Activated T-cell treated with anti-CD3 and anti-CD28 coated beads for 24 hours (primary cell): ENCODE data around the gene CACNA1H.

Experiments
- DNase-seq: peaks from one replicate; pipeline ENCODE4 v3.0.0-alpha.2; 2020; ENCODE audit warnings: low read depth

The CACNA1H gene

DNA sequence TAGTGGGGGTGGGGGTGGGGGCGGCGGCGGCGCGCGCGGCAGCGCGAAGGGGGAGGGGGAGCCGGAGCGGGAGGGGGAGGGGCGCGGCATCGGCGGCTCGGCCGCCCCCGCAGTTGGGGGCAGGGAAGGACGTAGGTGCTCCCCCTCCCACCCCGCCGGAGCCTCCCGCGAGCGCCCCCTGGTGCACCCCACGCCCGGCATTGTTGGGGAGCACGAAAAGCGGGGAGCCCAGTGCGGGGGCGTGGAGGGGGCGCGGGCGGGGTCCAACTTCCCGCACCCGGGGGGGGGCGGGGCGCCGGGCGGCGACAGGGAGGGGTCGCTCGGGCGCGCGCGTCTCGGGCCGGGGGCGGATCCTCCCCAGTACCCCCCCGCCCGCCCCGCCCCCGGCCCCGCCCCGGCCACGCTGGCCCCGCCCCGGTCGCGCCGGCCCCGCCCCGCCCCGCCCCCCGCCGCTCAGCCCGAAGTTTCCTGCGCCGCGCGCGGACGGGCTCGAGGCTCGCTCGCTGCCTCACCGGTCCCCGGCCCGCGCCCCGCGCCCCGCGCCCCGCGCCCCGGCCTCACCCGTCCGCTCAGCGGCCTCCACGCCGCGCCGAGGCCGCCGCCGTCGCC is at the start of gene CACNA1H:
Gene CACNA1H (plus strand): TSS at position 456 of the 609 bp plus-strand sequence. CDS start 632 bp downstream, outside the sequence.
- DNase-seq, result peak; percentile 36

DNA sequence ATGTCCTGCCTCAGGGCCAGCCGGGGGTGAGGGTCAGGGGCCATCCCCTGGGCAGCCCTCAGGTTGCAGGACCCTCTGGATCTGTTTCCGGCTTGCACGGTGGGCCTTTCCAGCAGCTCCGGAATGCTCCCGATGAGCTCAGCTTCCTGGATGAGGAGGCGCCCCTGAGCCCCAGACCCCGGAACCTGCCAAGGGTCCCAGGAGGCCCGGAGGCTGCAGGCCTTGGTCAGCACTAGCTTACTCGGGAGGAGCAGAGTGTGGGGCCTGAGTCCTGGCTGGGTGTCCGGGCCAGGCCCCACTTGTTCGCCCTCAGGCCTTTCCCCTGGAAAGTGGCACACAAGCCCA is 49.3 kb upstream of the CACNA1H start:
- DNase-seq, result no peak

- peak; percentile 26 for DNase-seq
These were observed 46.9 kb upstream of the CACNA1H start for GRCh38 chr16:1105888-1106620.

- no peak for DNase-seq
These were observed 46.2 kb upstream of the CACNA1H start for GRCh38 chr16:1106659-1107058.

GRCh38 chr16:1107141-1107540 is 45.8 kb upstream of the CACNA1H start:
- no peak for DNase-seq

DNA sequence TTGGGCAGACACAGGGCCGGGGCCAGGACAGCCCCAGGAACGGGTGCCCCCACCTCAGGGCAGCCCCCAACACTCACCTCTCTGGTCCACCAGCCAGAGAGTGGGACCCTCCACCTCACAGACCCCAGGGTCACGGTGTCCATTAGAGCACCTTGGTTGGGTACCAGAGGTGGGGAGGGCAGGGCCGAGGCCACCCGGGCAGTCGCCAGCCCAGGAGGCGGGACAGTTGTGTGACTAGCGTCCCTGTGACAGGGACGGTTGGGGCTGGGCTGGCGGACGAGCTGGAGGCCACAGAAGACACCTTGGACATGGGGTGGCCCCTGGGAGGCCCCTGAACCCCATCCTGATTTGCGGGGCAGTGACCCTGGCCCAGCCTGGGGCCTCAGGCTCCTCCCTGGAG is 45.2 kb upstream of the CACNA1H start:
- DNase-seq, result no peak

DNA sequence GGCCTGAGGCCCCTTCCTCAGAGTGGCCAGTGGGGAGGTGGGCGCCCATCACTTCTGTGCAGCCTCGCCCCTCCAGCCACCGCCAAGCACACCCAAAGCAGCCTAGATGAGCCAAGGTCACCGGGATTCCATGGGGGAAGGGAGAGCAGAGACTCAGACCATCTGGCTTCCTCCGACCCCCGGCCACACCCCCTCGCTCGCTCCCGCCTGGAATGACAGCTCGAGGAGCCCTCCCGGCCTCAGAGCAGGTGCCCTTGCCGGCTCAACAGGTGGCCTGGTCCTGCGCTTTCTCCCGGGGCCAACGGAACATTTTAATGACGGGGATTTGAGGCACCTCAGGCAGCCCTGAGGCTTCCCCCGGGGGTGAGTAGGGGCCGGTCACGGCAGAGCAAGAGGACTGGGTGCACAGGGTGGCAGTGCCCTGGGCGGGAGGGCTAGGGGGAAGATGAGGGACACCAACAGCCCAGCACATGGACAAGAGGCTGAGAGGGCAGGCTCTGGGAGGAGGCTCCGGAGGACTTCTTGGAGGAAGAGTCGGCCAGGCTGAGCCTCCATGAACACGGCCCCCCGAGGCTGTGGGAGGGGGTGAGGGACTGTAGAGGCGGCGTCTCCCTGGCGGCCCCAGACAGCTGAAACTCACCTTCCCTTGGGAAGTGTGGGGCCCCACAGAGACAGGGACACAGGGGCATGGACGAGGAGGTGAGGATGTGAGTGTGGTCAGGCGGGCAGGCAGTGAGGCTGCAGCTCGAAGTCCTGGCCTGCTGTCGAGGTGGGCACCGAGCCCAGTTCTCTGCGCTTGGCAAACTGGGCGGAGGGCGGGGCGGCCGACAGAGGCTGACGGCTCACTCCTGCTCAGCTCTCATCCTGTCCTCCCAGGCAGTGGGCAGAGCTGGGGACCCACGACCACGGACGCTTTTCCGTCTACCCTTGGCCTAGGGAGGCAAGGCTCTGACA is 44.3 kb upstream of the CACNA1H start:
- no peak for DNase-seq

DNA sequence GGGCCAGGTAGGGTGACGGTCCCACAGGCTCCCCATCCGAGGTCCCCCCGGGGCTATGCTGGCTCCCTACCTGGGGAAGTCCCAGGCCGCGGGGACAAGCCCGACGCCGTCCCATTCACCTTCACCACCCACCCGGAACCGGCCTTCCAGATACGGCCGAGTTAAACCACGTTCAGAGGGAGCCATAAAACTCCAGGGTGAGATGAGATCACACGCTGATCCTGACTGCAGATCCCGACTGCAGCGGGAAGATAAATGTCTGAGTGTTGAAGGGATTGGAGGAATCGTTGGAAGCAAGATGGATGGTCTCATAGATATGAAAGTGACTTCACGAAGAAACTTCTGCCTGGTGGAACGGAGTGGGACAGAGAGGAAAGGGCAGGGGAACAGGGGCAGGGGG is 43.3 kb upstream of the CACNA1H start:
- no peak for DNase-seq

GRCh38 chr16:1112506-1113184 is 40.3 kb upstream of the CACNA1H start:
- no peak for DNase-seq

- DNase-seq, result no peak
These were observed 39.4 kb upstream of the CACNA1H start for GRCh38 chr16:1113489-1113888.

GRCh38 chr16:1113889-1114526 is 38.9 kb upstream of the CACNA1H start:
- DNase-seq, result no peak

- no peak for DNase-seq
These were observed 36.2 kb upstream of the CACNA1H start for GRCh38 chr16:1116693-1117077.

- DNase-seq, result no peak
These were observed 35.6 kb upstream of the CACNA1H start for GRCh38 chr16:1117176-1117900.

- no peak for DNase-seq
These were observed 35.0 kb upstream of the CACNA1H start for GRCh38 chr16:1117926-1118325.

DNA sequence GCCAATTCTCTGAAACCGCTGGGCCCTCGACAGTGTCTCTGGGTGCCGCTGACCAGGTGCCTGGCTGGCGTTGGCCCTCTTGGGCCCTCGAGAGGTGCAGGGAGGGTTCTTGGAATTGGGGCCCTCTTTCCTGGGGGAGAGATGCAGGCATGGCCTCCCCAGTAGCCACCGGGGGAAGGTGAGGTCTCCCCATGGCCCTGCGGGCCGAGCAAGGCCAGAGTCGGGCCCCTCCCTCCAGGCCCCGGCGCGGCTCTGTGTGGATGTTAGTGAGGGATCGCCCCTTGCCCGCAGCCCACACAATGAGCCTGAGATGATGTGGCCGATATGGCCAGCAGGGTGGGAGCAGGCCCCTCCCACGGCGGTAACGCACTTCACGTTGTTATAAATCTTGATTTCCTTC is 33.8 kb upstream of the CACNA1H start:
- DNase-seq, result no peak

DNA sequence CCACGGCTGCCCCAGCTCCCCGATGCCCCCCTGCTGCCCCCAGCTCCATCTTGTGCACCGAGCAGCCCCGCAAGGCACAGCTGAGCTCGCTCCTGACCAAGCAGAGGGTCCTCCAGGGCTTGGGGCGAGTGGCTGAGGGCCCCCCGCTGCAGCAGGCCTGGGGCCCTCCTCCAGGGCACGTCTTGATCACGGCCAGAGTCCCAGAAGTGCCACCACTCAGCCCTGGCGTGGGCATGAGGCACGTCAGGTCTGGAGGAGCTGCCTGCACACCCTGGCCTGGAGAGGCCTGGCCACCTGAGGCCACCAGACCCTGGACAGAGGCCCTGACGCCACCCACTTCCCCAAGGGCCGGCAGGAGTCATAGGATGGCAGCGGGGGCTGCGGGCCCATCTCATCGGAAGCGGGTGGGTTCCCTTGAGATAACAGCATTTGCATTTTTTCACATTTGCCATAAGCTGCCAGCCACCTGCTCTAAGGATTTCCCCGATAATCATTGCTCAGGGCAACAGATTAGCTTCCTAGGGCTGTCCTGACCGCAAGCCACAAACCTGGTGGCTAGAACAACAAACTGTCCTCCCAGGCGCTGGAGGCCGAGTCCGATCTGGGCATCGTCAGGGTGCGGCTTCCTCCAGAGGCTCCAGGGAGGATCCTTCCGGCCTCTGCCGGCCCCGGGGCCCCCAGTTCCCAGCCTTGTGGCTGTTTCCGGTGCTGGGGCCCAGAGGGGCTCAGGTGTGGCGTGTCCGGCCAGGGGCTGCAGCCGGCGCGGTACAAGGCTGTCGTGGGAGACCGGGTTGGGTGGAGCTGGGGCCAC is 32.9 kb upstream of the CACNA1H start:
- no peak for DNase-seq

DNA sequence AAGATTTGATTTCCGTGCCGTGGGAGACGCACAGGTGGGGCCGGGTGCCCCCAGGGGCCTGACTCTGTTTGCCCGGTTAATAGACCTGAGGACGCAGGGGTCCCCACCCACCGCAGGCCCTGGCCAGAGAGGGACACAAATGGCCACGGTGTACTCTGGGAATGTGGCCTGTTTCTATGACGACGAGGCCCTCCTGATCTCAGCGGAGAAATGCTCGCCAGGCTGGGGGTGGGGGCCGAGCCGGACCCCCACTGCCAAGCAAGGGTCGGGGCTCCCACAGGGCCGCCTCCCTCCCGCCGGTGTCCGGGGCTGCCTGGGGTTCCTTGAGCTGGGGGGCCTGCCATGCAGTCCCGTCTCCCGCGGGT is 32.3 kb upstream of the CACNA1H start:
- no peak for DNase-seq

GRCh38 chr16:1121009-1121408 is 31.9 kb upstream of the CACNA1H start:
- DNase-seq, result no peak

DNA sequence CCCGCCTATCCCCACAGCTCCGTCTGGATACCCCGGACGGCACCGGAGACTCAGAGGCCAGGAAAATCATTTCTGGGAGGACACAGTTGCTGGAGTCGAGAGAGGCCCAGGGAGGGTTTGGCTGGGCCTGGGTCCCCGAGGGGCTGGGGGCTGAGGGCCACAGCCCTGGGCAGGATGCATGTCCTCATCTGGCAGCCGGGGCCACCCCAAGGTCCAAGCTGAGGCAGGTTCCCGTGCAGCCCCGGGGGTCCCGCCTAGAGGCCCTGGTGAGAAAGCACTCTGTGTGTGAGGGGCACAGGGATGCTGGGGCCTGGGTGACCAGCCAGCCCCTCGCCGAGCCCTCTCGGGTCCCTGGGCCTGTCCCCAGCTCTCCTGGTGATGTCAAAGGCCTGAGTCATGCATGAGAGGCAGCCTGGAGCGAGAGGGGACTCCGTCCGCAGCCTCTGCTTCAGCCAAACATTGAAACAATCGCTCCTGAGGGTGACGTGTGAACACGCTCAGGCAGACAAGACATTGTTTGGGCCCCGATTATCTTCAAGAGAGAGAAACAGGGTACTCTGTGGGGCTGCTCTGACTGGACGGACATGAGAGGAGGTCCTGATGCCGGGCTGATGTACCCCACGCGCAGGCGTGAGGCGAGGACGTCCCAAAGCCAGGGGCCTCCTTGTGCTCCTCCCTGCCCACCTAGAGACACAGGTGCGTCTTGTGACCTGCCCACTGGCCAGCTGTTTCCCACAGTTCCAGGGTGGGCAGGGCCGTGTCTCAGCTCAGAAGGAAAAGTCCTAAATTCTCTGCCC is 31.1 kb upstream of the CACNA1H start:
- DNase-seq, result no peak

- no peak for DNase-seq
These were observed 30.5 kb upstream of the CACNA1H start for GRCh38 chr16:1122398-1122765.
